ENCODE data around the gene AIF1L. TPM values are rescaled to one million over a fixed set of nuclear protein-coding genes. Genes with fewer than 3 reads are reported as not detected.

AIF1L gene
- total and polyA plus RNA-seq, 2 donors (not counting 1 experiment from before 2014, with no cell fraction given): not detected

- ChIA-PET CTCF (no interaction called here), POLR2A (no interaction called here)
- Mint-ChIP-seq H3K4me1 (peaks cover 5% of the 10 kb centered on the region), H3K4me3 (no peak overlapping the region), H3K27ac (no peak overlapping the region), H3K27me3 (peaks cover 11% of the 10 kb centered on the region), H3K9me3 (ENCODE audit: insufficient read depth) (no peaks in the 10 kb centered on the region)
- DNase-seq (no peak), ATAC-seq (ENCODE audit: low read depth) (no peak)
- no peak overlapping the region for H3K9ac ChIP-seq (ENCODE audit: low read length)
- no peaks in the 10 kb centered on the region for H4K20me1 ChIP-seq (ENCODE audit: control insufficient read depth, insufficient read depth, low read length, poor library complexity, severe bottlenecking)
- intact Hi-C loops (cut with micrococcal nuclease): no loop called here
- no peak overlapping the region for H3K4me2 ChIP-seq (replicated peaks; ENCODE audit: low read depth, low read length, poor library complexity, severe bottlenecking)
- H3K4me1 ChIP-seq (ENCODE audit: control insufficient read depth in 2 of 2, insufficient read depth in 2 of 2, low read length in 2 of 2): peaks cover 0 to 7% of the 10 kb centered on the region in 2 donors
- WGBS (ENCODE audit: insufficient coverage): 90% methylated on average over 10 of the region's 17 CpGs
- H3K27ac ChIP-seq (ENCODE audit: low read length in 2 of 2): no peak overlapping the region
- H3K27me3 ChIP-seq (replicated peaks in 1 of 4; ENCODE audit: control extremely low read depth in 1 of 4, control insufficient read depth in 3 of 4, insufficient read depth in 4 of 4, low read length in 3 of 4): peaks cover 0 to 7% (median 0%) of the 10 kb centered on the region in 4 experiments
- no peak overlapping the region for H2AFZ ChIP-seq (ENCODE audit: insufficient read depth, low read depth, low read length, poor library complexity, severe bottlenecking)
- no peaks in the 10 kb centered on the region for H3K9me3 ChIP-seq (ENCODE audit: control extremely low read depth in 1 of 3, control insufficient read depth in 2 of 3, insufficient read depth in 1 of 3, low read length in 2 of 3)
- H3K4me3 ChIP-seq (ENCODE audit: control extremely low read depth in 1 of 5, extremely low read depth in 1 of 5, insufficient read depth in 1 of 5, low read depth in 2 of 5, low read length in 4 of 5): no peak overlapping the region
- TF ChIP-seq CTCF (IDR thresholded peaks at IDR 0.05) (no peak), EZH2 (IDR thresholded peaks at IDR 0.05; ENCODE audit: borderline replicate concordance, insufficient read depth, low read depth, low read length, poor library complexity, severe bottlenecking) (no peak)
- no peaks in the 10 kb centered on the region for H3K36me3 ChIP-seq (replicated peaks in 1 of 2; ENCODE audit: control extremely low read depth in 1 of 2, control insufficient read depth in 1 of 2, extremely low read depth in 1 of 2, insufficient read depth in 2 of 2, low read length in 1 of 2)
- H3K79me2 ChIP-seq (ENCODE audit: control insufficient read depth, insufficient read depth, low read length): no peaks in the 10 kb centered on the region
These were observed 45.5 kb upstream of the AIF1L start for GRCh38 chr9:131050831-131051230.

DNA sequence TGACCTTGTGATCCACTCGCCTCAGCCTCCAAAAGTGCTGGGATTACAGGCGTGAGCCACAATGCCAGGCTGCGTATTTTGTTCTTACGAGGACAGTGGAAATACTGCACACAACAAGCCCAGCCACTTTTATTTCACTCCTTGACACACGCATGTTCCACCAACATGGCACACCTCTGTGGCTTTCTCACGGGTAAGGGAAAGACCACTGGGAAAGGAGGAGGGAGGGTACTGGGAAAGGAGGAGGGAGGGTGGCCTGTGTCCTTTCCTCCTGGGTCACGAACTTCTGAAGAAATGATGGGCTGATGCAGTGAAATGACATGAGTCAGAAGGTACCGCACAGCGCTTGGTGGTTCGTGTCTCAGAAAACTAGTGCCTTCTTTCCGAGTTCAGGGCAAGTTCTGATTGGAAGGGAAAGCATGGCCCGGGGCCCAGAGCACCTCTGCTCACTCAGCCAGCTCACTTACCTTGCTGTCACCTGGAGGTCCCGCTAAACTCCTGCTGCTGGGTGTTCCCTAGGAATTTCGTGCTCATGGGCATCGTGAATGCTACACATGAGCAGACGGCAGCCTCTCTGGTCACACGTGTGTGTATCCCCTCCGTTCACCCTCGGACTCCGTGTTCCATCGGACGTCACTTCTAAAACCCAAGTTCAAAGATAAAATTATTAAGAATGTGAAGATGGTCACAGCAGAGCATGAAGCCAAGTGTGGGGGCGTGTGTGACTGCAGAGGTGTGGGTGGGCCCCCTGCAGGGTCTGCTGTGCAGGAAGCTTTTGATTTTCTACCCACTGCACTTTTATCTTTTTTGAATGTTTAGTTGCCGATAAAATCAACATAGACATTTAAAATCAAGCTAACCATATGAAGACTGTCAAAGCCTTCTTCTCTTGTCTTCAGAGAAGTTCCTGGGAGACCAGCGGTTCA is 44.5 kb upstream of the AIF1L start:
- Mint-ChIP-seq H3K27me3 (peaks cover 11% of the 10 kb centered on the region), H3K27ac (no peak overlapping the region), H3K4me3 (no peak overlapping the region), H3K4me1 (peaks cover under 1% of the 10 kb centered on the region), H3K9me3 (ENCODE audit: insufficient read depth) (no peaks in the 10 kb centered on the region)
- intact Hi-C loops (cut with micrococcal nuclease): no loop called here
- no peak for ATAC-seq (ENCODE audit: low read depth)
- TF ChIP-seq CTCF (IDR thresholded peaks at IDR 0.05): no peak
- TF ChIP-seq EZH2 (IDR thresholded peaks at IDR 0.05; ENCODE audit: borderline replicate concordance, insufficient read depth, low read depth, low read length, poor library complexity, severe bottlenecking): no peak
- Histone ChIP-seq H4K20me1 (ENCODE audit: control insufficient read depth, insufficient read depth, low read length, poor library complexity, severe bottlenecking) (no peaks in the 10 kb centered on the region), H3K4me2 (replicated peaks; ENCODE audit: low read depth, low read length, poor library complexity, severe bottlenecking) (no peak overlapping the region), H3K9me3 (ENCODE audit: control extremely low read depth in 1 of 3, control insufficient read depth in 2 of 3, insufficient read depth in 1 of 3, low read length in 2 of 3) (no peaks in the 10 kb centered on the region), H3K27me3 (replicated peaks in 1 of 4; ENCODE audit: control extremely low read depth in 1 of 4, control insufficient read depth in 3 of 4, insufficient read depth in 4 of 4, low read length in 3 of 4) (peaks cover 0 to 7% (median 0%) of the 10 kb centered on the region in 4 experiments), H3K4me3 (ENCODE audit: control extremely low read depth in 1 of 5, extremely low read depth in 1 of 5, insufficient read depth in 1 of 5, low read depth in 2 of 5, low read length in 4 of 5) (no peak overlapping the region), H3K79me2 (ENCODE audit: control insufficient read depth, insufficient read depth, low read length) (no peaks in the 10 kb centered on the region), H3K4me1 (ENCODE audit: control insufficient read depth in 2 of 2, insufficient read depth in 2 of 2, low read length in 2 of 2) (peaks cover 0 to 2% of the 10 kb centered on the region in 2 donors), H3K36me3 (replicated peaks in 1 of 2; ENCODE audit: control extremely low read depth in 1 of 2, control insufficient read depth in 1 of 2, extremely low read depth in 1 of 2, insufficient read depth in 2 of 2, low read length in 1 of 2) (no peaks in the 10 kb centered on the region), H3K27ac (ENCODE audit: low read length in 2 of 2) (no peak overlapping the region), H2AFZ (ENCODE audit: insufficient read depth, low read depth, low read length, poor library complexity, severe bottlenecking) (no peak overlapping the region), H3K9ac (ENCODE audit: low read length) (no peak overlapping the region)
- CTCF ChIA-PET: interaction anchor here (0.6 to 1.1 kb wide), 3 partner anchors 8 to 189 kb away, joined by 3 read pairs; no protein-coding TSS in a partner anchor
- DNase-seq: no peak
- WGBS (ENCODE audit: insufficient coverage): 92% methylated on average over 21 of the region's 25 CpGs
- POLR2A ChIA-PET: no interaction called here
